Measurements from ENCODE around the gene PFKFB4.

The PFKFB4 gene

DNA sequence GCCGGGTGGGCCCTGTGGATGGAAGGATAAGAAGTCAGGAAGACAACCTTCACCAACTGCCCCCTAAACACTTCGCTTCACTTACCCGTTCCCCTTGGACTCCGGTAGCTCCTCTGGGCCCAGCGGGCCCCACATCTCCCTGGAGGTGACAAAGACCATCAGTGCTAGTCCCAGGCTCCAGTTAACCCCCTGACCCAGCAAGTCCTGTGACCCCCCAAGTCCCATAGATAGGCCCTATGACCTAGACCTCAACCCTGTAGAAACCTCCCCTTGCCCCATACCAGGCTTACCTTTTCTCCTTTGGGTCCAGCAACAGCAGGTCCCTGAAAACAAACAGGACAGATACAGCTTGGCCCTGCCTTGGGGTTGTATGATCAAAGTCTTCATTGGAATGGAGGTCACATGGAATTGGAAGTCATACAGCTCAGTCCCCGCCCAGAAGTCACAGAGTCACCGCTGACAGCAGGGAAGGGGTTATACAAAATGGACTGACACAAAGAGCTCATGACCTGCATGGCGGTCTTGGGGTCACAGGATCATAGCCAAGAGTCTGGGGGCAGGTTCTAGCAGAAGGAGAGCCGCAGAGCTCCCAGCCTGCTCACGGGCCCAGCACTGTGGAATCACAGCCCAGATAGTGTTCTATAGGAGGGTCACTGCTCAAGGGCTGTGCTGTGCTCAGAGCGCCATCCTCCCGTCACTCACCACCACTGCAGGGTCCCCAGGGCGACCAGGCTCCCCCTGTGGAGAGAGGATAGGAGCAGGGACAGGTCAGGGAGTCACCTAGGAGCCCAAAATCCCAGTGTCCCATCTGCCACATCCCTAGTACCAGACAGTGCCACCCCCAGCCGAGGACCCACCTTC is 25.2 kb upstream of the PFKFB4 start:
- no peak for DNase-seq

DNA sequence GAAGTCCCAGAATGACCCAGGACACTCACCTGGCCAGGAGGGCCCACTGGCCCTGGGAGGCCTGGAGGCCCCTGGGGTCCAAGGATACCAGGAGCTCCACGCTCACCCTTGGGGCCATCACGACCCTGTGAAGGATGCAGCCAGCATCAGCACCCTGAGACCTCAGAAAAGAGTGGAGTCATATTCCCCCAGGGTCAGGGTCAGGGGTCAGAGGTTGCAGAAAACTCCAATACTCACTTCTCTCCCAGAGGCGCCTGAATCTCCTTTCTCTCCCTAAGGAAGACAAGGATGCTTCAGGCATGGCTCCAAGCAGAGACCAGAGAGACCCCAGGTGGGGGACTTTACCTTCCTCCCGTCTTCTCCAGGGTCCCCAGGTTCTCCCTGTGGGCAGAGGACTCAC is 20.0 kb upstream of the PFKFB4 start:
- DNase-seq: no peak

GRCh38 chr3:48575366-48575765 is 18.8 kb upstream of the PFKFB4 start:
- DNase-seq: no peak

DNA sequence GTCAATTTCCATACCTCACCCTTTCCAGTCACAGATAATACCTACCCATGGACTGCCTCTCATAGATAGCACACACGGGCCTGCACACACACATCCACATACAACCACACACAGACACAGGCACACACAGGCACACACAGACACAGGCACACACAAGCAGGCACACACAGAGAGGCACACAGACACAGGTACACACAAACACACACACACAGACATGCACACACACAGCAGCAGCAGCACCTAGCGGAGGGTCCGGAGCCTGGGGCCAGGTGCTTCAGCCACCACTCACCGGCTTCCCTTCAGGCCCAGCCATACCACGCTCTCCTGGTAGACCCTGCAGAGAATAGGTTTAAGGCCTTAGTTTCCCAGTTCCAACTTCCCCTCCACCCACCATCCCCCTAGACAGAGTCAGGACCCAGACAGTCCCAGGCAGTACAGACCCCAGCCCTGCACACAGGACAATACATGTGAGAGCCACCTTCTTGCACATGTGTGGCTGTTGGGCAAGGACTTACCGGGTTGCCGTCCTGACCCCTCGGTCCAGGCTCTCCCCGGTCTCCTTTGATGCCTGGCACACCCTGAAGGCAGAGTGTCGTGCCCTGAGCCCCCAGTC is 17.5 kb upstream of the PFKFB4 start:
- no peak for DNase-seq

DNA sequence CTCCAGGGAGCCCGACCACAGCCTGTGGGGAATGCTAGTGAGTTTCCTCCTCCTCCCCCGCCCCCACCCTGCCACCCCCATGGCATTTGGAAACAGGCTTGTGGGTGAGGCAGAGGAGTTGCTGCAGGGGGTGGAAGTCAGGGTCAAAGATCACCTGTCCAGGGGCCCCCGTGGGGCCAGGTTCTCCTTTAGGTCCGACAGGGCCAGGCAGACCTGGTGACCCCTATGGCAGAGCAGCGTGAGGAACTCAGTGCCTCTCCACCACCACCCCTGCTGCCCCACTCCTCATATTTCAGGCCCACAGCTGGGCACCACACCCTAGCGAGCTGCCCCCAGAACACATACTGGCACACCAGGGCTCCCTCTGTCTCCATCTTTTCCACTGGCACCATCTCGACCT is 15.9 kb upstream of the PFKFB4 start:
- no peak for DNase-seq

DNA sequence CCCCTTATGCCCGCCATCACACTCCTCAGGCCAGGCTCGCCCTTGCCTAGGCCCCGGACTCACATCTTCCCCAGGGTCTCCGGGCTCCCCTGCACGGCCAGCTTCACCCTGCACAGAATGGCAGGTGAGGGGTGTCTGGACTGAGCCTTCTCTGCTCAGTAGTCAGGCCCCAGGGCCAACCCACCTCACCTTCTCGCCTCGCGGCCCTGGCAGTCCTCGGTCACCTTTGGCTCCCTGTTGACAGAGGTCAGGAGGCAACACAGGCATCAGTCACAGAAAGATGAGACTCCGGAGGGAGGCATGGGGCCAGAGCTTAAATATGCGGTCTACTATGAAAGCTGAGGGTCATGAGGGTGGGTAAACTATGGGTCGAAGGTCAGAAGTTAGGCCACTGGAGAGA is 15.3 kb upstream of the PFKFB4 start:
- no peak for DNase-seq

DNA sequence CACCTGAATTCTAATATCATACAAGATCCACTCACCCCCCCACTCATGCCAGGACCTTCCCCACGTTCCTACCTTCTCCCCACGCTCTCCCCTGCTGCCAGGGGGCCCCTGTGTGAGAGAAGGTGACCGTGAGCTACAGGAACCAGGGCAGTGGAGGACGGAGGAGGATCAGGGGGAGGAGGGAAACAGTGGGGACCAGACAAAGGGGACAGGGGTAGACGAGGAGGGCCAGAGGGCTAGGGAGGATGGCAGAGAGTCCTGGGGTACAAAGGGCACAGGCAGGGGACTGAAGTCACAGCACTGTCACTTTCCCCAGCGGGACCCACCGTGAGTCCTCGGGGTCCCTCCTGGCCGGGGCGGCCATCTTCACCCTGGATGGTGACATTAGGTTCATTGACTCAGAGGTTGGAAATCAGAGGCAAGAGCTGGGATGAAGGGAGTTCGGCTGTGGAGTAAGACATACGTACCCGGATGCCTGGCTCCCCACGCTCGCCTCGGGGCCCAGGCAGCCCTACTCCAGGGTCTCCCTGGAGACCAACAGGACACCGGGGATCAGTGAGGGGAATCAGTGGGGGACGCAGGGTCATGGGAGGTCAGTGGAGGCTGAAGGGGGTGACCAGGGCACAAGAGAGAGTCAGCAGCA is 13.3 kb upstream of the PFKFB4 start:
- DNase-seq: no peak

GRCh38 chr3:48569400-48569799 is 12.8 kb upstream of the PFKFB4 start:
- no peak for DNase-seq

DNA sequence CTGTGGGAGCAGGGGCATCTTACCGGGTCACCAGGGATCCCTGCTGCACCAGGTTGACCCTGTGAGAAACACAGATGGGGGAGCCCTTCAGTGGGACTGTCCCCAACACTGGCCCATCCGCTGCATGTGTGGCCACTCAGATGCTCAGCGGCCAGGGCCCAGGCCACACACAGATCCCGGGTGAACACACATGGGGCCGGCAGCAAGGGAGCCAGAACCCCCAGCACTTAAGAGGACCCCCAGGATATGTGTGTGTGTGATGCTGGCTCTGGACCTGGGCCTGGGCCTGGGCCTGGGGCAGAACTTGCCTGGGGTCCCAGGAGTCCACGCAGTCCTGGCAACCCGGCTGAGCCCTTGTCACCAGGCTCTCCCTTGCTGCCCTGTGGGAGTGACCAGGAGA is 11.9 kb upstream of the PFKFB4 start:
- DNase-seq: no peak

- no peak for DNase-seq
Observed at GRCh38 chr3:48567500-48567899, 10.9 kb upstream of the PFKFB4 start.

DNA sequence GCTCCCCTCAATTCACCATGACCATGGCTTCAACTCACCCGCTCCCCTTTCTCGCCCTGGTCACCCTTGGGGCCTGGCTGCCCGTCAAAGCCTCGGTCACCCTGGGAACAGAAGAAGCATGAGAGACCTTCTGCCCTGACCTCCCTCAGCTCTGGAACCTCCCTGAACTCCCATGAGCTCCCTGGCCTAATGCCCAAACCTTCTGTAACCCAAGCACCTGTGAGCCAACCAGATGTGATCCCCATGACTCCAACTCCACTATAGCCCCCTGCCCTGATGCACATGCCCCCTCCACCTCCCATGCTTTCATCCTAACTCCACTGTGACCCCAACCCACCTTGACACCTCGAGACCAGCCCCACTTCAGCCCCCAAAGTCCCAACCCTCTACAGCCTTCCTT is 10.5 kb upstream of the PFKFB4 start:
- DNase-seq: no peak

DNA sequence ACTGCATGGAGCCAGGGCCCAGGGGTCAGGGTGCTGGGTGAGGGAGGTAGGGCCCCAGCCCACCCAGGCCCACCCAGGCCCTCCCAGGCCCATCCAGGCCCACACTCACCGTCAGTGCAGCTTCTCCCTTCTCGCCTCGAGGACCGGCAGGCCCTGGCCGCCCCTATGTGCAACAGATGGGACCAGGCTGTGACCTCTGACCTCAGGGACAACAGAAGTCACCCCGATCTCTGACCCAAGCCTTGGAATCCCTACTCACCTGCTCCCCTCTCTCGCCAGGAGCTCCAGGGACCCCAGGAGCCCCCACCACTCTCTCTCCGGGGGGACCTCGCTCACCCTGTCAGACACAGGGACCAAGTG is 9.8 kb upstream of the PFKFB4 start:
- no peak for DNase-seq

DNA sequence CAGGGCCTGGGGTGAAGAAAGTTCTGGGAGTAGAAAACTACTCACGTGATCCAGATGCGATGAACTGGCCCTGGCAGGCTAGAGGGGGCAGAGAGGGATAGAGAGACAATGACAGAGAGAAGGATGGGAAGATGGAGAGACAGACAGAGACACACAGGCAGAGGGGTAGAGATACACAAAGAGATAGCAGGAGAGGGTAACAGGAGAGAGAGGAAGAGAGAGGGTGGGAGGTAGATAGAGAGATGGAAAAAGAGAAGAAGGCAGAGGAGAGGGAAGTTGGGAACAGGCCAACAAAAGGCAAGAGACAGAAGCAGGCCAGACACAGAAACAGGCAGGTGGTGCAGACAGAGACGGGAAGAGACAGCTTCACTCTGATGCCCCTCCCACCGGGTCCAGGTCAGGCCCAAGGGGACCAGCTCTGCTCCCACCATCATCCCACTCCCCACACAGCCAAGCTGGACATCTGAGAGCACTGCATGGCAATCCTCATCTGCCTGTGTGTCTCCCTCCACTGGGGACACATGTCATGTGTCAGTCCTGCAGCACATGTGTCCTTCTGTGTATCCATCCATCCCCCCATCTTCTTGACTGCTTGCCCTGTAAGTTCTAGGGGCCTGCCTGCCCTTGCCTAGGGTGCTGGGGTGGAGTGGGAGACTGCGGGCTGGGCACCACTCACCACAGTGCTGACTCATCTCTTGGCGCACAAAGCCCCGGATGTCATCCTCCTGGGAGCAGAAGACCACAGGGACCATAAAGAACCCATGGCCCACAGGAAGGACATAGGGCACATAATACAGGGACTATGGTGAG is 9.2 kb upstream of the PFKFB4 start:
- DNase-seq: peak; percentile 15

GRCh38 chr3:48565186-48565585 is 8.6 kb upstream of the PFKFB4 start:
- no peak for DNase-seq

- DNase-seq: no peak
Observed at GRCh38 chr3:48564667-48565066, 8.1 kb upstream of the PFKFB4 start.

- peak; percentile 30 for DNase-seq
Observed at GRCh38 chr3:48564022-48564421, 7.4 kb upstream of the PFKFB4 start.

DNA sequence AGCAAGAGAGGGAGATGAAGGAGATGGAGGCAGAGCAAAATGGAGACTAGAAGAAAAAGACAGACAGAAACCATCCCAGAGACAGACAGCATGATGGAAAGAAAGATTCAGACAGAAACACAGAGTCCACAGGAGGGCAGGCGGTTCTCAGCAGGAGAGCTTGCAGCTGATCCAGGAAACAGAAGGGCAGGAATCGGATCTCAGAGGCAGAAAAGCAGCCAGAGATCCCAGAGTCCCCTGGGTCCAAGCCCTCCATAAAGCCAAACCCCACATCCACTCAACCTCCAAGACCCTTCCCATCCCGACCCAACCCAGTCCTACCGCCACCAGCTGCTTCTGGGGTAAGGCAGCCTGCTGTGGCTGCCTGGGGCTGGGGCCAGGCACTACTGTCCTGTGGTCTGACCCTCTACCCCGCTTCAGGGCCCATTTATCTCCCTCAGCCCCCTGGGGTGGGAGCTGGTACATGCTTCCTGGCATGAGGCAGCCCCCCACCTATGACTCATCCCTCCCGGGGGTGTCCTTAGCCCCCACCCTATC is 6.8 kb upstream of the PFKFB4 start, which contains the start of gene UCN2:
UCN2 (minus strand) TSS at position 400 of the 537 bp plus-strand sequence. CDS start 657 bp downstream, outside the sequence.
- no peak for DNase-seq

DNA sequence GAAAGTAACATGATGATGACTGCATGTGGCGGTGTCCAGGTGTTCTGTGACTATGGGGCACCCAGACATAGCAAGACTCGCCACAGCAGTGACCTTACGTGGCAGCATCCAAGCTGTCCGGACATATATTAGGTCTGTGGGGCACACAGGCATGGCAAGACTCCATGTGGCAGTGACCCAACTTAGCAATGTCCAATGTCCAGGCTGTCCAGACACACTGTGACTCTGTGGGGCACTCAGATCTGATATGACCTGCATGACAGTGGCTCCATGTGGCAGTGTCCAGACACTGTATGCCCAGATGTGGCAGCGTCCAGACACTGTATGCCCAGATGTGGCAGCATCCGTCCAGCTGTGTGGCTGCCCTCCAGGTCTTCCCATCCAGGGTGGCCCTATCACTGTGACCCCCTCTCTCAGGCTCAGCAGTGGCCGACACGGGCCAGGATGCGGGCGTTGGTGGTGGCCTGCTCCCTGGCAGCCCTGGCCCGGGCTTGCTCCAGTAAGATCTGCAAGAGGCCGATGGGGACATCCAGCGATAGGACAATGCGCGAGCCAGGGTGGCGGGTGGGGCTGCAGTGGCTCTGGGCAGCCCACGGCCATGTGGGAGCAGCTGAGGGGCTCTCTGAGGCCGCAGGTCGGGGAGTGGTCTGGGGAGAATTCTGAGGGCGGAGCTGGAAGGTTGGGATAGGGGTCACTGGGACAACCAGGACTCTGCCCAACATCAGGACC is 5.9 kb upstream of the PFKFB4 start:
- no peak for DNase-seq

GRCh38 chr3:48561045-48561736 is 4.6 kb upstream of the PFKFB4 start:
- no peak for DNase-seq

GRCh38 chr3:48560648-48561018 is 4.0 kb upstream of the PFKFB4 start:
- DNase-seq: peak; percentile 19

- DNase-seq: no peak
Observed at GRCh38 chr3:48558493-48559134, 2.0 kb upstream of the PFKFB4 start.

All from GDM1 (cell line).